Femur (tissue), 1 donor: ENCODE measurements around the gene EME1.

ENCODE experiments used
- DNase-seq: peaks from one replicate; pipeline ENCODE4 v3.0.0-alpha.2; 2017

EME1 gene

DNA sequence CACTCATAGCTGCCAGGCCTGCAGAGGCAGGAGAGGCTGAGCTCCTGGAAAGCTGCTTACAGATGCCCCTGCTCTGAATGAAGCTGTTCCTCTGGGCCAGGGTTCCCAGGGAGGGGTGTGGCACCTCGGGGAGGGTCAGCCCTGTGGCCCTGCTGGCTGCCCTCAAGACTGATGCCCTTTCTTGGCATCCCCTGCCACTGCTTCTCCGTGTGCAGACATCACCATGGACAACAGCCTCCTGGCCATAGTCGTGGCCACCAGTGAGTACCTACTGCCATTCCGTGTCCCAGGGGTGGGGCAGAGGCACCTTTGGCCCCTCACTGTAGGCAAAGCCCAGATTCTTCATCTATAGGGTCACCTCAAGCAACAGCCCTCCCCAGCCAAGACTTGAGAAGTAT, 9.0 kb upstream of the EME1 start:
- no peak for DNase-seq

DNA sequence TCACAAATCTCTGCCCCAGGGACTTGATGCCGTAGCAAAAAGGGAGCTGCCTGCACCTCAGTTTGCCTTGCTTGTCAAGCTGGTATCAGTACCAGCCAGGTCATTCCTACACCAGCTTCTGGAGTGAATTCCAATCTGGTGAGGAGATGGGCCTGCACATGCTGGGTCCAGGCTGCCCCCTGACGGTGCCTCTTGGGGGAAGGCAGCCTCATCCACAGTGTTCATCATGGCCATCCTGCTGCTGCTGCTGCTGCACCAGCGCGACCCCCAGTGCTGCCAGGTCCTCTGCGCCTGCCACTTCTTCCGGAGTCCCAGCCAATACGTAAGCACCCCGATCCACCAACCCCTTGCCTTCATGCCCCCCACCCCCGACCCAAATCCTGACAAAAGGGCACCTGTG, 8.3 kb upstream of the EME1 start:
- no peak for DNase-seq

DNA sequence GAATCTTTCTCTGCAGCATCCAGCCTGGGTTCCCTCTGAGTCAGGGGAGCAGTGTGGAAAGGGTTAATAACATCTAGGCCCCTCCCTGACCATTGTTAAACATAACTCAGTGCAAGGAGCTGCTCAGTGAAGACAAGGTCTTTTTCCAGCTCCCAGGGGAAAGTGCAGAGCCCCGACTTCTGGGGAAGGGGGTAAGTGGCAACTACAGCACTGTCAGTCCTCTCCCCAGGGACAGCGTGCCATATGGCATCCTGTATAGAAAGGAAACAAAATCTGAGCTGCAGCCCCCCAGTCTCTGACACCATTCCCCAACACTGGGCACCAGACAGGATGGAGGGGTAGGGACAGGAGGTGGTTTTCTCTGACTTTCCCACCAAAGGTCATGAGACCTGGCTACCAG, 7.9 kb upstream of the EME1 start:
- no peak for DNase-seq

DNA sequence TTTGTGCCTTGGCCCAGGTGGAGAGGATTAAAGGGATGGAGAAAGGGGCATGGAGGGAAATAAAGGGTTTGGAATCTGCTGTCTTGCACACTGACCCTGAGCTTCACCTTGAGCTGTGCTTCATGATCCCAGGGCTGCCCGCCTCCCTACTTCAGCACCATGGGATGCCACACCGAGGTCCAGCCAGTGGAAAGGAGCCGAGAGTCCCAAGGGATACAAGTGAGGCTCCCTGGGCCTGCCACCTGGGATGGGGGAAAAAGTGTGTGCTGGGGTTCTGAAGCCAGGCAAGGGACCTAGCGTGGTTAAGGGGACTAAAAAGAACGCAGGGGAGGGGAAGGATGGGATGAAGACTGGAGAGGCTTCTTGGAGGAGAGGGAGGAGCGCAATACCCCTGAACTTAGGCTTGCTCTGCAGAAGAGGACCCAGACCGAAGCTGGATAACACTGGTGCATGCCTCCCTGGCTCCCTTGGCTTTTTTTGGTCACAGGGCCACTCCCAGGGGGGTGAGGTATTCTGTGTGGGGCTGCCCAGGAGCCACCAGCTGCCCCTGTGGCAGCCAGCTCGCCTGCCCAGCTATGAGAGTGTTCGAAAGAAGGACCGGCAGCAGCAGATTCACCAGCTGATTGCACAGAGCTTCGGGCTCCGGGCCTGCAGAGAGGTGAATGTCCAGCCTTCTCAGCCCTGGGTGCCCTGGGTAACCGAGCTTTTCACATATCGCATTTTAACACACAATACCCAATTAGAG, 7.2 kb upstream of the EME1 start:
- DNase-seq = no peak

DNA sequence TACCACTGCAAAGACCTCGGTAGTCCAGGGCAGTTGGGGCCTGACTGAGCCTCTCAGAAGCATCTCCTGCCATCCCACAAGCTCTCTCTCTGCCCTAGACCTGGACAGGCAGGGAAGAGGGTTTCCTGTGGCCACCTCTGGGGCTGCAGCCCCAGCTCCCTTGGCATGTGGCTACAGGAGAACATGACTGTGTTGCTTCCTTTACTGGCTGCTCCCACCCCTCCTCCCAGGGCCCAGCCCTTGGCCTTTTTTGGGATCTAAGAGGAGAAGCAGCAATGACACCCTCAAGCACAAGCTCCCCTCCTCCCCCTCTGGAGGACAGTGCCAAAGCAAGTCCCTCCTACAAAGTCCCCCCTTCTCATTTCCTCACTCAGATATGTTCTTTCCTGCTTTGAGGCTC, 5.6 kb upstream of the EME1 start:
- DNase-seq = no peak

DNA sequence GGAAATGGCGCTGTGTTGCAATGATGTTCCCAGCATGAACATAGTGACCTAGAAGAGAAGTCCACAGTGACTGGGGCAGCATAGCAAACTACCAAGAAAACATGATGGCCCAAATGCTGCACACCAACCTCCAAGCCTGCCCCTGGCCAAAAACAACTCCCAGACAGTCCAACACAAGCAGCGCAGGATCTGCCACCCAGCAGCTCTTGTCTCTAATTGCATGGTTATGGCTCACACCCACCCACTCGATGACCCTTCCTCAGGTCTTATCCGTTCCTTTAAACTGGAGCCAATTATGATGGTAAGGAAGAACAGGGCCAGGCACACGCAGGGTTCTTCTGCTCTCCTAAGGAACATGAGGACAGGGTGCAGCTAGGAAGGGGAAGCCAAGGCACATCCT, 3.0 kb upstream of the EME1 start:
- DNase-seq = no peak

DNA sequence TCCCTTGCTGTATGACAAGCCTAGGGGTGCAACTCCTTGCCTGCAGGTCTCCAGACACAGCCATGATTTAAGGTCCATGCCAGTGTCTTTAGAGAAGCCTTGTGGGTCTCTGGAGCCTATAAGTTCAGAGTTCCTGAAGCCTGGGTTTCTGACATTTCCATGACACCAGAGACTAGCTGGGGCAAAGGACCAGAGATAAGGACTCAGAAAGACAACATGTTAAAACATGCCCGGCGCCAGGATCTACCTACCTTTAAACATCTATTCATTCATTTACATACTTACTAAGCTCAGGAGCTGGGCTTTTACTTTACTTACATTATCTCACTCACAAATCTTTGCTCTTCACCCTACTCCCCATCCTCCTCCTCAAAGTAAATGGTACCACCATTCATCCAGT, 1.5 kb upstream of the EME1 start:
- no peak for DNase-seq

DNA sequence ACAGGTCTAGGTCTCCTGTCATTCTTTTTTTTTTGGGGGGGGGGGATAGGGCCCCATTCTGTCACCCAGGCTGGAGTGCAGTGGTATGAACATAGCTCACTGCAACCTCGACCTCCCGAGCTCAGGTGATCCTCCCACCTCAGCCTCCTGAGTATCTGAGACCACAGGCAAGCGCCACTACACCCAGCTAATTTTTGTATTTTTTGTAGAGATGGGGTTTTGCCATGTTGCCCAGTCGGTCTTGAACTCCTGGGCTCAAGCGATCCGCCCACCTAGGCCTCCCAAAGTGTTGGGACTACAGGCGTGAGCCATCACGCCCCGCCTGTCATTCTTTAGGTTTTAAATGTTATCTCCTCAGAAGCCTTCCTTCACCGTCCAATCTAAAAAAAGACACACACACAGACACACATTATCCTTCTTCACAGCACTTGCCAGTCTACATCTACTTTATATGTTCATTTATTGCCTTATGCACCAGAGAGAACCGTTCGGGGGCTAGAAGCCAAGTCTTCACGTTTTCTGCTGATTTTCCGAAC, 739 bp upstream of the EME1 start:
- DNase-seq = no peak

DNA sequence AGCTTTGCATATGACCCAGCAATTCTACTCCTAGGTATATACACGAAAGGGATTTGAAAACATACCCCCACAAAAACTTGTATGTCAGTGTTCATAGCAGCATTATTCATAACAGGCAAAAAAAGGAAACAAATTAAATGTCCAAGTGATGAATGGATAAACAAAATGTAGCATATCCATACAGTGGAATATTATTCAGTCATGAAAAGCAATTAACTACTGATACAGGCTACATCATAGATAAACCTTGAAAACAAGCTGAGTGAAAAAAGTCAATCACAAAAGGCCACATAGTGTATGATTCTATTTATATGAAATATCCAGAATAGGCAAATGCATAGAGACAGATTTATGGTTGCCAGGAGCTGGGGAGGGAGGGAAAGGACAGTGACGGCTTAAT, 676 bp downstream of the EME1 start:
- DNase-seq = no peak

DNA sequence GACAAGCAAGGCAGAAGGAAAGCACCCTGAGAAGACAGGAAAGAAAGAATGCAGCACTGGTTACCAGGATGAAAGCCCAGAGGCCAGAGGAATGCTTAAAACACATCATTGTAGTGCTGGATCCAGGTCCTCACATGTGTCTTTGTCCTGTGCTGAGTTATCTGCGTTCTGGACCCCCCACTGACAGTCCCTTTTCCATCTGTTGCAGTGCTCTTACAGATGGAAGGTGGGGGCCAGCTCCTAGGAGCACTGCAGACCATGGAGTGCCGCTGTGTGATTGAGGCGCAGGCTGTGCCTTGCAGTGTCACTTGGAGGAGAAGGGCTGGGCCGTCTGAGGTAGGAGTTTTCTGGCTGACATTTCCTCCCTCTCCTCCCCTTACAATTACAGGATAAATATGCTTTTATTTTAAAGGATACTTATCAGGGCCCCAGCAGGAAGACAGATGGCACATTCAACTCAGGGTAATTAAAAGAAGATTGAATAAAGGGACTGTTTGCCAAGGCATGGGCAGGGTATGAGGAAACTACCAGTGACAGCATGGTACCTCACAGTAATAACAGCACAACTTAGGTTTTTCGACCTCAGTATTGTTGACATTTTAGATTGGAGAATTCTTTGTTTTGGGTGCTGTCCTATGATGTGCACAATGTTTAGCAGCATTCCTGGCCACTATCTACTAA, 3.0 kb downstream of the EME1 start:
- no peak for DNase-seq

DNA sequence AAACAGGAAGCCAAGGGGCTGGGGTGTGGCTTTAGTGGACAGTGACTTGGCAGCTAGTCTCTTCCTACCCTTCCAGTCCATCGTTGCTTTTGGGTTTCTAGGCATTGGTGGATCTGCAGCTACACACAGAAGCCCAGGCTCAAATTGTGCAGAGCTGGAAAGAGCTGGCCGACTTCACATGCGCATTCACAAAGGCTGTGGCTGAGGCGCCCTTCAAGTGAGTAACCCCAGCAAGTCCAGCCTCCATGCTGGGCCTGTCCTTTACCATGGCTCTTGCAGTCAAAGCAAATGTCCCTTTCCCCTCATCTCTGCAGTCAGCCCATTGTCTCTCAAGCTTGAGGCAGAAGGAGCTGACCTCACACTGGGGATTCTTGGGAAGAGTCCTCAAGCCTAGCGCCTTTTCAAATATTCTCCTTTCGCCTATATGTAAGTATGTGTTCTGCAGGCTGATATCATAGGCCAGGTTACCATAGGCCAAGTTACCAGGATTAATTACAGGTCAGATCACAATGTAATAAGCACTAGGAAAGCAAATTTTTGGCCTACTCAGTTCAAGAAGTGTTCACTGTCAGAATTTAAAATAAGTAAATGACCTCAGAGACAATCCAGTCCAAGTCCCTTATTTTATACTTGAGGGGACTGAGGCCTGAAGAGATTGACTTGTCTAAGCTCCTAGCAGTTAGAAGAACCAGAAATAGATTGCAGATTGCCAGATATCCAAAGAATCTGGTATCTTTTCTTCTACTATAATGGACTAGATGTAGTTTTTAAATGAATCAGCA, 6.5 kb downstream of the EME1 start:
- no peak for DNase-seq

DNA sequence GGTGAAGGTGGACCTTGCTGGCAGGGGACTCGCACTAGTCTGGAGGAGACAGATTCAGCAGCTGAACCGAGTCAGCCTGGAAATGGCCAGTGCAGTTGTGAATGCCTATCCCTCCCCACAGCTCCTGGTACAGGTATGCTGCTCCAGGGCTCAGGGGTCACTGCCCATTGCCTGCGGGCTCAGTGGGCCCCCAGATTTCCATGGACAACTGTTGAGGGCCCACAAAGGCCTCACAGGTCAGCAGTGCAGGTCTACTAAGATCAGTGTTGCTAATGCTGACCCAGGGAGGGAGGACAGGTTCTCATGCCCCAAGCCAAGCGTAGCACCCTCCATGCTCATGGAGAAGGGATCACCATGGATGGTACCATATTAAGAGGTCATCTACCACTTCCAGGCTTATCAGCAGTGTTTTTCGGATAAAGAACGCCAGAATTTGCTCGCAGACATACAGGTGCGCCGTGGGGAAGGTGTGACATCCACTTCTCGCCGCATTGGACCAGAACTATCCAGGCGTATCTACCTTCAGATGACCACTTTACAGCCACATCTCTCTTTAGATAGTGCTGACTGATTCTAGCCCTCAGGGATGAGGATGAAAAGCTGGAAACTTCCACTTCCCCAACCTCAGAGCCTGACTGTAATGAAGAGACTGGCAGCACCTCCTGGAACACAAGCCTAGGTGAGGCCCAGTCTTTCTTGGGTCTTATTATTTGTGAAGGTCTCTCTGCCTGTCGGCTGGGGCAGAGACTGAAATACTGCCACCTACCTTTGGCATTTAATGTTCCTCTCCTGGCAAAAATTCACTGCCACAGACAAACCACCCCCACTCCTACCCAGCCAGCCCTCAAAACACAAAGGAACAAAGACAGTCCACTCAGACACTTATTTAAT, 7.6 kb downstream of the EME1 start:
- no peak for DNase-seq

DNA sequence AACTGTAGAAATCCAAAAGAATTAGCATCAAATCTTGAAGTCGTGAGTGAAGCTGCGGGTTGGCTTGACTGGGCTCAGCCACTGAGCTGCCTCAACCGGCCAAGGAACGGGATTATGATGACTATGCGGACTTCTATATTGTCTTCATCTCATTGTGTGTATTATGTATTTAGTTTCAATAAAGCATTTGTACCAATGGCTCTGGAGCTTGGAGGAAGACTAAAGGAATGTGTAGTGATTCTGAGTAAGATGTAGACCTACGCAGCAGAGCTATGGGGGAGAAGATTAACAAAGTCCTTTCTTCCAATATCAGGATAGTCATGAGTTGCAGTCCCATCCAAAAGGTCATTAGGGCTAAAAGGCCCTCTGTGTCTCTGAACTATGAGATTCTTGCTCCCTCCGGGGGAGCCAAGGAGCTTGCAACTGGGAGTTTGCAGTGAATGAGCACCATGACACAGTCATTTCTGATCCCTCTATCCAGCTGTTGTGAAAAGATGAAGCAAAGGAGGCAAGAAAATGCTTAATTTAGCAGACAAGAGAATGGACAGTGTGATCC, 8.3 kb downstream of the EME1 start:
- no peak for DNase-seq

DNA sequence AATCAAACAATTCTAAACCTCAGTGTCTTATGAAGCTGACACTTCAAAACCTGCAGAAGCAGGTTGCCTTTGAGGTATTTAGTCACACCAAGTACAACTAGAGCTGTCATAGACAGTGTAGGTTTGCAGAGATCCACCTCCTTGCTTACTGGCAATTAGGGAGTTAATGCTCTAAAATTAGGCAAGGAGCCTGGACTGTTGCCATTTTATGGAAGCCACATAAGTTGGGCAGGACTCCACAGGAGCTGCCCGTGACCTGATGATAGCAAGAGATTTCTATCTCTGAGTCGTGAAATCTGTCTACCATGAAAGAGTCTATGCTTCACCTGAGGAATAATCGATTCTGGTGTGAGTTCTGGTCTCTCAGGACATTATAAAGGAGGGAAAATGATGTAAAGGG, 8.9 kb downstream of the EME1 start:
- no peak for DNase-seq

DNA sequence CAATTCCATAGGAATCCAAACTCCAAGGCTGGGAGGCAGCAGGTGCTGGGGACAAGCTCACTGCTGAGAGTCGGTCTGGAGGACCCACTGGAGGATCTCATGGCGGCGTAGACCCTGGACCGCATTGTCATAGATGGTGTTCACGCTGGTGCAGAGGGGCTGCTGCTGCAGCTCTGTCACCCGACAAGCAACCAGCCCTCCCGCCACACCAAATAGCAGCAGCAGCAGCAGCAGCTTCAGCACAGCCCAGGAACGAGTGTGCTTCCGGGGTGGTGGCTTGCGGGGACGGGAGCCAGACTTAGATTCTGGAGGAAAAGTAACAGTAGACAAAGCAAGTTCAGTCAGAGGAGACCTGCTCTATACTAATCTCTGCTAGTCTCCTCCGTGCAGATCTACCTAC, 9.9 kb downstream of the EME1 start:
- no peak for DNase-seq

DNA sequence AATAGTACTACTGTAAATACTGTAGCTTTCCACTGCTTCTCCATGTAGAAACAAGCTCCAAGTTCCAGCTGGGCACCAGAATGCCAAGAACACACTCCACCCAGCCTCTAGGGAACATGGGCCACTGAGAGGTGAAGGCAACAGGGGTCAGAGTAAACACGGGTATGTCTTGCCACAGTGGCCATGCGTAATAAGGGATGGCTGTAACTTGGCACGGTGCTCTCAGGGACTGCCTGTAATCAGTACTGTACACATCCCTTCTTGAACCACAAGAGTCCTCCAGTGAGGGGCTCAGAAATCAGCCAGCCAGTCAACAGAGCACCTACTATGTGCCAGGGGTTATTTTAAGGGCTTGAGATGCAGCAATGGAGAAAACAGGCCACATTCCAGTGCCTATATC, 13.5 kb downstream of the EME1 start:
- peak; percentile 68 for DNase-seq

DNA sequence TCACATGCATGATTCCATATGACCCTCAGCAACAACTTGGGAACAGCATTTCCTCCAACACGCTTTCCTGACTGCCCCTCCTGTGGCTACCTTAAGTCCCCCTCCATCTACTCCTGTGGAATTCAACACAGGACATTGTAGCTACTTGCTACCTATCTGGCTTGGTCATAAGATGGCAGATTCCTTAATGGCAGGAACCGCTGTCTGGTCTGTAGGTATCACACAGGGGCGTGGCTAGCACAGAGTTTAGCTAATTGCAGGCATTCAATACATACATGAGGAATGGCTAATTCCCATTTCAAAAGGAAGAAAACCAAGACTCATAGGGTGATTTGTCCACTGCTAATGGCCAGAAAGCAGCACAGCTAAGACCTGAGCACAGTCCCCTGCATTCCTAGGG, 15.7 kb downstream of the EME1 start:
- DNase-seq = no peak

DNA sequence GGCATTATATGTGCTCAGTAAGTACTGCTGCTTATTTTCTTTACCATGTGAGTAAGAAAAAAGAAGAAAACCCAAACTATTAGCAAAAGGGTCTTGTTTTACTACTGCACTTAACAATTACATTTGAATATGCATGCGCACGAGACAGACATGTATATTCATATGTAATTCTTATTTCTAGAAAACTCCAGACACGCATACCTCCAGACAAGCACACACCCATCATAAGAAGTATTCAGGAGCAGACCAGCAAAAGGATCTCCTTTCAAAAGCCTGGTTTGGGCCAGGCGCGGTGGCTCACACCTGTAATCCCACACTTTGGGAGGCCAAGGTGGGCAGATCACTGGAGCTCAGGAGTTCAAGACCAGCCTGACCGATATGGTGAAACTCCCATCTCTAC, 16.5 kb downstream of the EME1 start:
- DNase-seq = no peak

DNA sequence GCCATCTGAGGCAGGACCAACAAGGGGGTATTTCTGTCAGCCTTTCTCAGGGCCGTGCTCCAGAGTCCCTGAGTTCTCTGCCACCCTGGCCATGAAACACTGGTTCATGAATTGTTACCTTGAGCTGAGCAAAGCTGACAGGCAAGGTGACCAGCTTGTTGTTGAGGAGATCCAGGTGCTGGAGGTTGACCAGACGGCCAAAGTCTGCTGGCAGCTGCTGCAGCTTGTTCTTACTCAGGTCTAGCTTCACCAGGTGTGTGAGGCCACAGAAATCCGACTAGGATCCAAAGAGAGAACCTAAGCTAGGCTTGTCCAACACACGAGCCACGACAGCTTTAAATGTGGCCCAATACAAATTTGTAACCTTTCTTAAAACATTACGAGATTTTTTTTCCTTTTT, 19.6 kb downstream of the EME1 start:
- DNase-seq = no peak

DNA sequence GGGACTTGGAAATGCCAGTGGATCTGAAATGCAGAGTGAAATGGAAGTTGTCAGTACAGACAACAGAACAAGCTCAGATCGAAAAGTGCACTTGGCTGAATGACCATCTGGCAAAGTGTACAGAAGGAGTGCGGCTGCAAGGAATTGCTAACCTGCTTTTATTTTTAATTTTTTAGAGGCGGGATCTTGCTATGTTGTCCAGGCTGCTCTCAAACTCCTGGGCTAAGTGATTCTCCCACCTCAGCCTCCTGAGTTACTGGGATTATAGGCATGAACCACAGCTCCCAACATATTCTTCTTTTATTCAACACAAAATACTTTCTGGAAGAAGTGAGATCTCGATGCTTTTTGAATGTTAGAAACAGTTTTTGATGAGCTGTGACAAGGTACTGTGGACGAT, 20.7 kb downstream of the EME1 start:
- DNase-seq = no peak

DNA sequence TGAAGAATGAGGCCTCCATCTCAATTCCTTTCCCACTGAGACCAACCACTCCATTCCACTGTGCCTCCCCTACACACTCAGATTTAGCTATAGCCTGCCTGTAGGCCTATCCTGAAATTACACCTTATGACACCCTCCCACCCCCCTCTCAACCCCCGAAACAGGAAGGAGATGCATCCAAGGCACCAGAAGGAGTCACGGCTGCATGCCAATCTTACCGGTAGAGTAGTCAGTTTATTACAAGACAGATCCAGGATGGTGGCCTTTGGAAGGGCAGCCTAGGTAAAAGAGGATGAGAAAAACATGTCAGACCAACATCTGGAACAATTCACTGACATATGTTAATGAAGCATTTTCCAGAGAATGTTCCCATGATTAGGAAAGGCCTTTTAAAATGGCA, 21.7 kb downstream of the EME1 start:
- no peak for DNase-seq
